K562 (cell line): ENCODE results near the gene ITGAL. TPM values are rescaled to one million over a fixed set of nuclear protein-coding genes. Genes with fewer than 3 reads are reported as not detected.
A peak's percentile ranks its signal among the peaks of the same experiment; 100 is the strongest.

Experiments
- CBX1 ChIP-seq: sonication (generic); IDR thresholded peaks from 2 replicates; pipeline ENCODE4 v1.6.1; 2016; ENCODE audit warnings: antibody characterized with exemption, low read depth, mild to moderate bottlenecking
- ERF ChIP-seq: fragments of 450-650 bp; formaldehyde crosslinking; IDR thresholded peaks from 2 replicates; pipeline ENCODE4 v1.4.0; 2020; ENCODE audit warnings: mild to moderate bottlenecking, mixed read lengths
- GABPA ChIP-seq: fragments of 200-800 bp; sonication (Bioruptor generic); conservative IDR thresholded peaks from 2 replicates; pipeline ENCODE4 v1.6.1; 2016; ENCODE audit warnings: low read depth, missing genetic modification characterization, missing compliant biosample characterization
- GMEB1 ChIP-seq: fragments of 250-450 bp; sonication (Bioruptor Pico); IDR thresholded peaks from 2 replicates; pipeline ENCODE4 v1.4.0; 2020; ENCODE audit warnings: mild to moderate bottlenecking
- HMG20A ChIP-seq: fragments of 450-650 bp; formaldehyde crosslinking; conservative IDR thresholded peaks from 2 replicates; pipeline ENCODE4 v1.4.0; 2020; ENCODE audit warnings: mild to moderate bottlenecking, mixed read lengths
- MLX ChIP-seq, 2 experiments: fragments of 450-650 bp in 1 of 2; sonication (generic) in 1 of 2; formaldehyde crosslinking; conservative IDR thresholded peaks; 2 replicates each; pipeline versions ENCODE4 v1.4.0 to v1.8.1; 2020 to 2022; ENCODE audit warnings: mild to moderate bottlenecking in 1 of 2, missing genetic modification reagents in 1 of 2
- NR1H2 ChIP-seq: sonication (generic); formaldehyde crosslinking; IDR thresholded peaks from 2 replicates; pipeline ENCODE4 v1.4.0; 2020; ENCODE audit warnings: mild to moderate bottlenecking, missing genetic modification reagents
- PATZ1 ChIP-seq: fragments of 250-450 bp; sonication (Bioruptor Pico); IDR thresholded peaks from 2 replicates; pipeline ENCODE4 v1.5.0; 2020; ENCODE audit warnings: mild to moderate bottlenecking, borderline replicate concordance
- PHF20 ChIP-seq: fragments of 450-650 bp; IDR thresholded peaks from 2 replicates; pipeline ENCODE4 v1.6.1; 2018; ENCODE audit not compliant: partially characterized antibody
- SIX5 ChIP-seq, 2 experiments: IDR thresholded peaks; 2 replicates each; pipeline ENCODE4 v1.6.1; 2011; ENCODE audit warnings: low read length in 2 of 2, borderline replicate concordance in 1 of 2, low read depth in 1 of 2, mild to moderate bottlenecking in 1 of 2, moderate library complexity in 1 of 2; ENCODE audit not compliant: insufficient read depth in 1 of 2
- SMC3 ChIP-seq: conservative IDR thresholded peaks from 2 replicates; pipeline ENCODE4 v1.6.1; 2011; ENCODE audit warnings: low read depth, low read length, improper control_type of control experiment; ENCODE audit not compliant: insufficient read depth
- USF2 ChIP-seq: sonication (generic); formaldehyde crosslinking; IDR thresholded peaks from 2 replicates; pipeline ENCODE4 v1.5.0; 2020; ENCODE audit warnings: missing genetic modification reagents
- ZBTB5 ChIP-seq: fragments of 450-650 bp; IDR thresholded peaks from 2 replicates; pipeline ENCODE4 v1.6.1; 2017; ENCODE audit warnings: antibody characterized with exemption
- ZNF584 ChIP-seq: fragments of 200-800 bp; sonication (Bioruptor generic); IDR thresholded peaks from 2 replicates; pipeline ENCODE4 v1.6.1; 2016; ENCODE audit warnings: low read depth, mild to moderate bottlenecking, missing genetic modification characterization, missing compliant biosample characterization
- ZNF639 ChIP-seq, 2 experiments: fragments of 200-800 bp in 1 of 2; sonication (Bioruptor generic) in 1 of 2; sonication (generic) in 1 of 2; formaldehyde crosslinking in 1 of 2; IDR thresholded peaks in 1 of 2; conservative IDR thresholded peaks in 1 of 2; 2 replicates each; pipeline versions ENCODE4 v1.5.0 to v1.6.1; 2016 to 2020; ENCODE audit warnings: missing compliant biosample characterization in 1 of 2, missing genetic modification characterization in 1 of 2, missing genetic modification reagents in 1 of 2
- polyA plus RNA-seq, 8 experiments: library from polyadenylated mRNA; depleted of rRNA in 4 of 8; stranded (reverse) in 5 of 8; unstranded in 3 of 8; fragments of >200 nt; fragmentation: Nextera tagmentation in 2 of 8; fragmentation: Illumina TruSeq in 1 of 8; extraction: Ambion mirVana in 2 of 8; extraction: Trizol in 1 of 8; gene quantifications; 2 replicates each; pipeline versions ENCODE4 v1.2.1 to v1.2.3, GENCODE V29; 2011 to 2014; ENCODE audit warnings: inconsistent platforms in 1 of 8, missing spikeins in 1 of 8
- total RNA-seq, 7 experiments: library from RNA; depleted of rRNA in 6 of 7; stranded (reverse); fragments of >200 nt in 6 of 7; fragmentation: Illumina TruSeq in 2 of 7; extraction: Trizol in 2 of 7; gene quantifications; 2 replicates each; pipeline versions ENCODE4 v1.2.1 to v1.2.3, GENCODE V29; 2011 to 2021; ENCODE audit warnings: low replicate concordance in 1 of 7

Gene ITGAL
- total and polyA plus RNA-seq, 9 of the 15 experiments (the other 6 are each of a cell fraction or from before 2014, with no cell fraction given) = 0.01 to 0.53 TPM; not detected in 7

DNA sequence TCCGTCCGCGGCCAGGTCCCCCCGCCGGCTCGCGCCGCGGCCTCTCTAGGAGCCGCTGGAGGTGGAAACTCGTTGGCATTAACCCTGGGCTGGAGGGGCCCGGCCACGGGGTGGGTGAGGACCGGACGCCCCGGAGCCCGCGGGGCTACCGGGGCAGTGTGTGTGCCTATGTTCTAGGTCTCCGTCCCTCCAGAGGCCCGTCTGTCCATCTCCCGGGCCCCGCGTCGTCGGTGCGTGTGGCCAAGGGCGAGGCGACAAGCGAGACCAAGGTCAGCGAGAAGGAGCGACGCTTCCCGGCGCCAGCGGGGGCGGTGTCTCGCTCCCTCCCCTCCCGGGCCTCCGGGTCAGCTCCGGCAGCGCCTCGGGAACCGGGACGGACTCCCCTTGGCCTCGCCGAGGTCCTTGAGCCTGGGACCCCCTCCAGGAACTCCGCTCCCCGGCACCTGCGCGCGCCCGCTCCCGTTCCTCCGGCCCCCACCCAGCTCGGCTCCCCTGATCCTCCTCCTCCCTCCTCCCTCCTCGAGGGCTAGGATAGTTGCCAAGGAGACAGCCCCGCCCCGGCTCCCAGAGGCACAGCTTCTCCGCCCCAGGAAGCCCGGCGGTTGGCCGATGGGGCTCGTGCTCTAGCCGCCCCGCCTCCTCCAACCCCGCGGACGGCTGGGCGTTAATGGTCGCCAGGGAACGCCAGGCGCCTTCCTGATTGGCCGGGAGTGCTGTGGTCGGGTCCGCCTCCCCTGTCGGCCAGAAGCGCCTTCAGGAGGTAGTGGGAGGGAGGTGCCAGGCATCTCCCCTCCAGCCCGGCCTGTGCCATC is 54.5 kb downstream of the ITGAL start (continued):
- peak; percentile 100 for TF ChIP-seq GABPA (tag)
- no peak for TF ChIP-seq NR1H2 (CRISPR knock-in tag)
- peak; percentile 19 for TF ChIP-seq PHF20
- TF ChIP-seq MLX (CRISPR knock-in tag; conservative IDR thresholded peaks at IDR 0.05) = 0 out of 4 replicates have a peak, but pooled peaks of 1 of the 2 experiments have one; percentile 16
- peak in 1 of 2 experiments; percentile 97; a peak in 2 of 4 replicates for TF ChIP-seq ZNF639 (CRISPR knock-in tag; conservative IDR thresholded peaks at IDR 0.05 in 1 of 2, IDR thresholded peaks at IDR 0.05 in 1 of 2)
- TF ChIP-seq USF2 (CRISPR knock-in tag) = peak; percentile 35; the same call in 1 of the 2 replicates
- TF ChIP-seq SMC3 = no peak
- TF ChIP-seq ZNF584 (CRISPR knock-in tag) = no peak
- peak; percentile 88 for TF ChIP-seq PATZ1 (CRISPR knock-in tag)
- peak; percentile 54; a peak in 2 of 4 replicates for TF ChIP-seq SIX5 (IDR thresholded peaks at IDR 0.05; ENCODE audit: borderline replicate concordance in 1 of 2, insufficient read depth in 1 of 2, low read depth in 1 of 2, low read length in 2 of 2)
- TF ChIP-seq ERF = peak; percentile 82; the same call in 1 of the 2 replicates
- no peak for TF ChIP-seq HMG20A (CRISPR knock-in tag)
- no peak for TF ChIP-seq ZBTB5
- TF ChIP-seq GMEB1 (CRISPR knock-in tag) = peak; percentile 54
- TF ChIP-seq CBX1 = peak; percentile 23; the same call in 1 of the 2 replicates
